K562 (cell line): ENCODE data around the gene TYW1B. TPM values are rescaled to one million over a fixed set of nuclear protein-coding genes. Genes with fewer than 3 reads are reported as not detected.
"Not testable (repeated sequence)": the region's sequence is repeated elsewhere in the genome, so short reads cannot be mapped to it uniquely, and the experiment has no call there.

Experiments used
- ATAC-seq: fragments of 200-7000 bp; cut with Tn5 transposase; 3 replicates; pipeline ENCODE4 v1.9.1; 2020; ENCODE audit warnings: moderate library complexity
- BruUV-seq: library from RNA; stranded (reverse); fragments of 400-500 nt; replicated peaks from 2 replicates; lab custom pipeline; 2021; lab: Mats Ljungman, UMichigan
- CTCF ChIA-PET: fragments of 300-600 bp; formaldehyde crosslinking; extraction: SDS; loops from one replicate; lab custom pipeline; 2021; ENCODE audit warnings: low intra/inter-chr PET ratio; lab: Yijun Ruan, JAX
- POLR2A ChIA-PET: fragments of 300-600, 350-650 bp; sonication (Branson Sonifier 250); formaldehyde crosslinking; extraction: SDS; loops from one replicate; lab custom pipeline; 2021; ENCODE audit warnings: antibody characterized with exemption, inconsistent platforms; lab: Yijun Ruan, JAX
- DNase-seq, 4 experiments: peaks; one replicate each; pipeline versions ENCODE4 v3.0.0 to v3.0.0-alpha.2; 2011 to 2018; ENCODE audit warnings: low spot score in 3 of 4, mixed read lengths in 3 of 4; ENCODE audit errors: extremely low read depth in 1 of 4
- FAIRE-seq: peaks from 2 replicates; lab custom pipeline; 2011; peaks lifted over from hg19 to GRCh38; lab: Jason Lieb, UNC
- H2AFZ ChIP-seq: 2 replicates; pipeline ENCODE4 v1.6.0; 2011; ENCODE audit warnings: low read depth, low read length, control low read depth, inconsistent platforms
- H3K27ac ChIP-seq: fragments of 200-600 bp; 3 replicates; pipeline ENCODE4 v1.8.0; 2011; ENCODE audit warnings: low read depth, mild to moderate bottlenecking, control low read depth, inconsistent platforms, low read length, moderate library complexity, mixed read lengths; ENCODE audit errors: extremely low read depth
- H3K27me3 ChIP-seq, 2 experiments: fragments of 300-600 bp in 1 of 2; 2 replicates in 1 of 2; 3 replicates in 1 of 2; pipeline versions ENCODE4 v1.6.0 to v1.8.0; 2011; ENCODE audit warnings: inconsistent platforms in 2 of 2, low read length in 2 of 2, mild to moderate bottlenecking in 1 of 2, mixed read lengths in 1 of 2, moderate library complexity in 1 of 2; ENCODE audit not compliant: control insufficient read depth in 2 of 2, insufficient read depth in 2 of 2
- H3K36me3 ChIP-seq: fragments of 300-600 bp; 3 replicates; pipeline ENCODE4 v1.8.0; 2011; ENCODE audit warnings: mild to moderate bottlenecking, low read length, inconsistent platforms; ENCODE audit not compliant: control insufficient read depth, insufficient read depth
- H3K4me1 ChIP-seq, 2 experiments: fragments of 200-600 bp in 1 of 2; replicated peaks in 1 of 2; 2 replicates in 1 of 2; 3 replicates in 1 of 2; pipeline versions ENCODE4 v1.5.1 to v1.8.0; 2011; ENCODE audit warnings: inconsistent platforms in 2 of 2, low read length in 2 of 2, mild to moderate bottlenecking in 1 of 2, mixed read lengths in 1 of 2, moderate library complexity in 1 of 2; ENCODE audit not compliant: control insufficient read depth in 2 of 2, insufficient read depth in 2 of 2
- H3K4me2 ChIP-seq: 2 replicates; pipeline ENCODE4 v1.6.1; 2011; ENCODE audit warnings: low read length, control low read depth, inconsistent platforms, mixed read lengths; ENCODE audit not compliant: insufficient read depth
- H3K4me3 ChIP-seq: fragments of 200-600 bp; sonication (generic), shearing (Covaris generic); 2 replicates; pipeline ENCODE4 v1.5.1; 2016; ENCODE audit warnings: control low read depth, inconsistent platforms
- H3K79me2 ChIP-seq: fragments of 200-600 bp; 3 replicates; pipeline ENCODE4 v1.8.0; 2011; ENCODE audit warnings: low read length, inconsistent platforms; ENCODE audit not compliant: control insufficient read depth, insufficient read depth
- H3K9ac ChIP-seq, 2 experiments: 2 replicates each; pipeline versions ENCODE4 v1.6.0 to v1.6.1; 2011; ENCODE audit warnings: low read depth in 2 of 2, low read length in 2 of 2, control low read depth in 1 of 2, inconsistent platforms in 1 of 2, mild to moderate bottlenecking in 1 of 2, mixed read lengths in 1 of 2; ENCODE audit not compliant: insufficient read depth in 1 of 2
- H3K9me1 ChIP-seq: one replicate; pipeline ENCODE4 v1.6.0; 2011; ENCODE audit warnings: inconsistent platforms, mild to moderate bottlenecking, low read length, moderate library complexity; ENCODE audit not compliant: control insufficient read depth, insufficient read depth
- H3K9me3 ChIP-seq: replicated peaks from 2 replicates; pipeline ENCODE4 v1.5.1; 2011; ENCODE audit warnings: low read depth, low read length, inconsistent platforms; ENCODE audit not compliant: control insufficient read depth, insufficient read depth
- H4K20me1 ChIP-seq: replicated peaks from 2 replicates; pipeline ENCODE4 v1.6.1; 2011; ENCODE audit warnings: low read length, inconsistent platforms, mixed read lengths; ENCODE audit not compliant: control insufficient read depth, insufficient read depth
- C11orf30 ChIP-seq: fragments of 450-650 bp; IDR thresholded peaks from 2 replicates; pipeline ENCODE4 v1.6.1; 2016; ENCODE audit warnings: low read depth, mild to moderate bottlenecking
- WGBS: fragments of 100-300 bp; shearing (Covaris generic); methylation state at CpG from one replicate; pipeline ENCODE4 v1.1.6; 2016; ENCODE audit warnings: low coverage, mixed read lengths; ENCODE audit not compliant: insufficient coverage; ENCODE audit errors: missing lambda C conversion rate; 5-methylcytosine and 5-hydroxymethylcytosine counted together
- in situ Hi-C: fragments of 300-500 bp; cut with MboI; formaldehyde crosslinking; loops from 4 replicates; pipeline ENCODE4 v1.15.0; 2018; ENCODE audit warnings: inconsistent platforms, mixed read lengths
- intact Hi-C: fragments of 100-400 bp; cut with micrococcal nuclease; formaldehyde crosslinking; loops from 2 replicates; pipeline ENCODE4 v1.14.2; 2022
- polyA plus RNA-seq, 8 experiments: library from polyadenylated mRNA; depleted of rRNA in 4 of 8; stranded (reverse) in 5 of 8; unstranded in 3 of 8; fragments of >200 nt; fragmentation: Nextera tagmentation in 2 of 8; fragmentation: Illumina TruSeq in 1 of 8; extraction: Ambion mirVana in 2 of 8; extraction: Trizol in 1 of 8; gene quantifications; 2 replicates each; pipeline versions ENCODE4 v1.2.1 to v1.2.3, GENCODE V29; 2011 to 2014; ENCODE audit warnings: inconsistent platforms in 1 of 8, missing spikeins in 1 of 8
- total RNA-seq, 7 experiments: library from RNA; depleted of rRNA in 6 of 7; stranded (reverse); fragments of >200 nt in 6 of 7; fragmentation: Illumina TruSeq in 2 of 7; extraction: Trizol in 2 of 7; gene quantifications; 2 replicates each; pipeline versions ENCODE4 v1.2.1 to v1.2.3, GENCODE V29; 2011 to 2021; ENCODE audit warnings: low replicate concordance in 1 of 7
- TF ChIP-seq, protein P1 (sequence below): fragments of 450-650 bp; IDR thresholded peaks from 2 replicates; pipeline ENCODE4 v1.6.1; 2014; ENCODE audit warnings: low read depth, mild to moderate bottlenecking, moderate library complexity, borderline replicate concordance

TYW1B gene
- total and polyA plus RNA-seq, 9 of the 15 experiments (the other 6 are each of a cell fraction or from before 2014, with no cell fraction given), result 5.8 to 14.7 (median 9.8) TPM

GRCh38 chr7:72621761-72622187 lies 206.2 kb downstream of the TYW1B start:
- not testable (repeated sequence) for H3K9me3 ChIP-seq, ATAC-seq, FAIRE-seq, H3K9ac ChIP-seq, H3K27ac ChIP-seq
- 0 out of 2 replicates have a peak, but pooled peaks have one; percentile 7 for TF ChIP-seq C11orf30
- TF ChIP-seq, all 486 proteins: peak for 1; not testable (repeated sequence) for 485
- H3K4me3 ChIP-seq, H3K36me3 ChIP-seq, POLR2A ChIA-PET, H4K20me1 ChIP-seq, H3K27me3 ChIP-seq, H3K4me2 ChIP-seq, intact Hi-C loops, H2AFZ ChIP-seq, DNase-seq, in situ Hi-C loops, H3K4me1 ChIP-seq, H3K9me1 ChIP-seq, BruUV-seq, H3K79me2 ChIP-seq, CTCF ChIA-PET: not testable (repeated sequence)
- 35% methylated on average over 3 of the region's 3 CpGs for WGBS

GRCh38 chr7:72620923-72621322 lies 207.1 kb downstream of the TYW1B start:
- WGBS, result 17% methylated on average over 2 of the region's 2 CpGs
- intact Hi-C loops, result not testable (repeated sequence)
- FAIRE-seq, result peak; percentile 23

DNA sequence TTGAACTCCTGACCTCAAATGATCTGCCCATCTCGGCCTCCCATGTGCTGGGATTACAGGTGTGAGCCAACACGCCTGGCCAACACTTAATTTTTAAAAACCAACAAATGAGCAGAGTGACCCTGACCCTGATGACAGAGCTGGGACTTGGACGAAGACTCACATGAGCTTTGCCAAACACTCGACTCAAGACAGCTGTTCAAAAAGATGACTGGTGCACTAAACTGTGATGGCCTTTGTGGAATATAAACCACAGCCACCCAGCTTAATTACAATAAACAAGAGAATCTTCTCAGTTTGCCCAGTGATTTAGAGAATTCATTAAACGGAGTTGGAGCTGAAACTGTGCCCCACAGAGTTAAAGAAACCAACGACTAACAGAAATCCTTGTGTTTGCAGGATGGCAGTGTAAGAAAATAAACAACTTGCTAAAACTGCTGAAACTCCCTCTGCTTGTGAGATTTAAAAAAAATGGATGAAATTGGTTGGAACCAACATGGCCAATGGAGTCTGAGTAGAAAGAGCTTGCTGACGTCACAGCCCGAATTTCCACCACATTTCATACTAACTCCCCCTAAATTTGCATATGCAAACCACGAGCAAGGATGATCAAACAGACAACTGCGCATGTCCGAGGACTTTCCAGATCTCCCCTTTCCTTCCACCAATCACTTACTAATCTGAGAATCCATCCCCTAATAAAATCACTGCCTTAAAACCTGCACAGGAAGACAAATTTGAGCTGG lies 209.4 kb downstream of the TYW1B start:
- H3K4me1 ChIP-seq, H3K36me3 ChIP-seq, H3K79me2 ChIP-seq, intact Hi-C loops, H4K20me1 ChIP-seq, H3K9me3 ChIP-seq, H3K4me2 ChIP-seq, H3K9ac ChIP-seq, DNase-seq, H3K27me3 ChIP-seq, H3K9me1 ChIP-seq, H3K27ac ChIP-seq, H3K4me3 ChIP-seq, H2AFZ ChIP-seq, ATAC-seq, in situ Hi-C loops, FAIRE-seq, BruUV-seq, CTCF ChIA-PET: not testable (repeated sequence)
- POLR2A ChIA-PET, result interaction anchor here (0.6 kb wide), 1 partner anchor 213 kb away, joined by 3 read pairs; no protein-coding TSS in a partner anchor
- 63% methylated on average over 11 of the region's 11 CpGs for WGBS

More at GRCh38 chr7:72620923-72621322, 207.1 kb downstream of the TYW1B start:
- H2AFZ ChIP-seq, H3K36me3 ChIP-seq, H3K9me1 ChIP-seq, in situ Hi-C loops, BruUV-seq, H3K9ac ChIP-seq, H3K4me1 ChIP-seq, H3K9me3 ChIP-seq, H4K20me1 ChIP-seq, POLR2A ChIA-PET, H3K4me3 ChIP-seq, H3K27me3 ChIP-seq, H3K27ac ChIP-seq, H3K79me2 ChIP-seq, CTCF ChIA-PET: not testable (repeated sequence)
- TF ChIP-seq, protein P1, sequence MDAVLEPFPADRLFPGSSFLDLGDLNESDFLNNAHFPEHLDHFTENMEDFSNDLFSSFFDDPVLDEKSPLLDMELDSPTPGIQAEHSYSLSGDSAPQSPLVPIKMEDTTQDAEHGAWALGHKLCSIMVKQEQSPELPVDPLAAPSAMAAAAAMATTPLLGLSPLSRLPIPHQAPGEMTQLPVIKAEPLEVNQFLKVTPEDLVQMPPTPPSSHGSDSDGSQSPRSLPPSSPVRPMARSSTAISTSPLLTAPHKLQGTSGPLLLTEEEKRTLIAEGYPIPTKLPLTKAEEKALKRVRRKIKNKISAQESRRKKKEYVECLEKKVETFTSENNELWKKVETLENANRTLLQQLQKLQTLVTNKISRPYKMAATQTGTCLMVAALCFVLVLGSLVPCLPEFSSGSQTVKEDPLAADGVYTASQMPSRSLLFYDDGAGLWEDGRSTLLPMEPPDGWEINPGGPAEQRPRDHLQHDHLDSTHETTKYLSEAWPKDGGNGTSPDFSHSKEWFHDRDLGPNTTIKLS, result peak; percentile 71; the same call in 1 of the 2 replicates
- H3K4me2 ChIP-seq, result peak overlapping the region; percentile 5; the same call in 1 of the 2 replicates
- ATAC-seq (peak; percentile 89), DNase-seq (peak in 2 of 4 experiments; percentile 5 to 49)
